T-helper 1 cell treated with Interleukin-12 subunit alpha and Interleukin-12 subunit beta and Interleukin-4 antibody, amounts not matched to agents 30 μg/mL and 1 μg/mL, for 36 hours (primary cell): ENCODE data around the gene GALNT10.

Experiments
- H3K27ac Mint-ChIP-seq: one replicate; pipeline ENCODE4 v1.8.0; 2021; ENCODE audit warnings: mild to moderate bottlenecking, mixed read lengths
- H3K27me3 Mint-ChIP-seq: one replicate; pipeline ENCODE4 v1.8.0; 2021; ENCODE audit warnings: low read depth, mixed read lengths
- H3K36me3 Mint-ChIP-seq: one replicate; pipeline ENCODE4 v1.8.0; 2021; ENCODE audit warnings: low read depth, mixed read lengths
- H3K4me1 Mint-ChIP-seq: one replicate; pipeline ENCODE4 v1.8.0; 2021; ENCODE audit warnings: low read depth, mixed read lengths
- H3K4me3 Mint-ChIP-seq: one replicate; pipeline ENCODE4 v1.8.0; 2021; ENCODE audit warnings: mild to moderate bottlenecking, moderate library complexity, mixed read lengths
- H3K9me3 Mint-ChIP-seq: one replicate; pipeline ENCODE4 v1.8.0; 2021; ENCODE audit warnings: mixed read lengths

The GALNT10 gene

DNA sequence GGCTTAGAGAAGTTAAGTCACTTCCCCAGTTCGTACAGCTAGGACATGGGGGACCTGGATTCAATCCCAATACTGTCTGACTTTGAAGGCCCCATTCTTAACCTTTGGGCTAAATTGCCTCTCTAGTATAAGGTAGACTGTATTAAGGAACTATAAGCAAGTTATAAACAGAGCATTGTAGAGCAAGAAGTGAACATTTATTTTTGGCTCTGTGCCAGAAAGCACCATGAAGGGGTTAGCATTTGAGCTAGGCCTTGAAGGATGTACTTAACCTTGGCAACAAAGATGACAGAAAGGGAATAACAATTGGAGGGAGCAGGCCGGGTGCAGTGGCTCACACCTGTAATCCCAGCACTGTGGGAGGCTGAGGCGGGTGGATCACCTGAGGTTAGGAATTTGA lies 32.8 kb downstream of the GALNT10 start:
- Mint-ChIP-seq H3K27me3 (no peaks in the 10 kb centered on the region), H3K27ac (no peak overlapping the region), H3K4me1 (peaks cover 56% of the 10 kb centered on the region), H3K36me3 (peaks cover 54% of the 10 kb centered on the region), H3K4me3 (no peak overlapping the region), H3K9me3 (peaks cover 26% of the 10 kb centered on the region)

DNA sequence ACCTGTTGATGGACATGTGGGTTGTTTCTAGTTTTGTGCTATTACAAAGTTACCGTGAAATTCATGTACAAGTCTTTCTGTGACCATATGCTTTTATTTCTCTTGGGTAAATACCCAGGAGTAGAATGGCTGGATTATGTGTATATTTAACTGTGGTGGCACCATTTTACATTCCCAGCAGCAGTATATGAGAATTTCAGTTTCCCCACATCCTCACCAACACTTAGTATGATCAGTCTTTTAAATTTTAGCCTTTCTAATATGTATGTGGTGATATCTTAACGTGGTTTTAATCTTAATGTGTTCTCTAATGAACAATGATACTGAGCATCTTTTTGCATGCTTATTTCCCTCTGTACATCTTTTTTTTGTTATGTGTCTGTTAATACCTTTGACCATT lies 36.6 kb downstream of the GALNT10 start:
- Mint-ChIP-seq H3K4me1 (peaks cover 46% of the 10 kb centered on the region), H3K36me3 (peaks cover 57% of the 10 kb centered on the region), H3K9me3 (peaks cover 29% of the 10 kb centered on the region), H3K27me3 (no peaks in the 10 kb centered on the region), H3K27ac (no peak overlapping the region), H3K4me3 (no peak overlapping the region)

DNA sequence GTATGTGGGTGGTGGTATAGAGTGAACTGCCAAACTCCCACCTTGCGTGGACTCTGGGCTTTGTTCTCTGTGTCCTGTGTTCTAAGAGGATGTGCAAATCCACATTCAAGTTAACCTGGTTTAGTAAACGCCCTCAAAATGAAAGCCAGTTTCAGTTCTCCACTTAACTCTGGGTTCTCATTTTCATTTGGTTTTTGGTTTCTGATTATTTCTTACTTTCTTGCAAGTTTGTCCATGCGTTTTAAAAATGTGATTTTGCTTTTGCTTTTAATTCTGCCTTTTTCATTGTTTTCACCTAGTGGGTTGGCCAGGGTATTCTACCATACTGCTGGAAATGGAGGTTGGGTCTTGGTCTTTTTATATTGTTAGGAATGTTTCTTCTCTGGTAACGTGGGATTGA lies 38.2 kb downstream of the GALNT10 start:
- Mint-ChIP-seq H3K4me1 (peaks cover 42% of the 10 kb centered on the region), H3K27ac (peak overlapping the region; percentile 83), H3K27me3 (no peaks in the 10 kb centered on the region), H3K9me3 (peaks cover 29% of the 10 kb centered on the region), H3K4me3 (peak overlapping the region; percentile 26), H3K36me3 (peaks cover 48% of the 10 kb centered on the region)

DNA sequence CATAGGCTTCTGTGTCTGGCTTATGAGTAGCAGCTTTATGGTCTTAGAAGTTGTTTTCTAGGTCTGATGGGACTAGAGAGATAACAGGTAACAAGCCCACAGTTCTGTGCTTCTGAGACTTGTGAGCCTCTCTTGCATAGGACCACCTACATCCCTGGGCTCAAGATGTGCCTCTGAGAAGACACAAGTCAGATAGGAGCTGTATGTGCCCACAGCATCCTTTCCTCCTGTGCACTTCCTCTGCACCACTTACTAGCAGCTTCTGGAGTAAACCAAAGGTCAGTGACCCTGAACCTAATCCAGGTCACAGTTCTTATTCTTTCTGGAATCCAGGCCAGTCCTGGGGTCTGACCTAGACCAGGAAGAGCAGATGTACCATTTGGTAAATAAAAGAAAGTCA lies 40.0 kb downstream of the GALNT10 start:
- Mint-ChIP-seq H3K9me3 (peaks cover 28% of the 10 kb centered on the region), H3K36me3 (peaks cover 45% of the 10 kb centered on the region), H3K27me3 (no peaks in the 10 kb centered on the region), H3K4me1 (peaks cover 50% of the 10 kb centered on the region), H3K4me3 (no peak overlapping the region), H3K27ac (no peak overlapping the region)

DNA sequence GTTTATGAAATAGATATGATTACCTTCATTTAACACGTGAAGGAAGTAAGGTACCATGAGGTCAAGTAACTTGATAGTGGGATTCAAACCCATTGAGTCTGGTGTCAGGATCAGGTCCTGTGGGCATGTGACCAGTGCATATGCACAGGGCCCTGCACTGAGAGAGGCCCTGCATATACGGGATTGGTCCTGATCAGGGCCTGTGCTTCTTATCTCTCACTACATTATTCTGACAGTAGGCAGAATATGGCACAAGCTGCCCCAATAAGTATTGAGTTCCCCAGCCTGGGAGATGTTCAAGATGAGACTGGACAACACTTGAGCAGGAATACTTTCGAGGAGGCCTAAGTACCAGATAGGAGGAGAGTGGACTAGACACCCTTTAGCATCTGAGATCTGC lies 44.0 kb downstream of the GALNT10 start:
- no peaks in the 10 kb centered on the region for H3K27me3 Mint-ChIP-seq
- no peak overlapping the region for H3K4me3 Mint-ChIP-seq
- peaks cover 14% of the 10 kb centered on the region for H3K36me3 Mint-ChIP-seq
- H3K27ac Mint-ChIP-seq: no peak overlapping the region
- peaks cover 55% of the 10 kb centered on the region for H3K4me1 Mint-ChIP-seq
- no peaks in the 10 kb centered on the region for H3K9me3 Mint-ChIP-seq

DNA sequence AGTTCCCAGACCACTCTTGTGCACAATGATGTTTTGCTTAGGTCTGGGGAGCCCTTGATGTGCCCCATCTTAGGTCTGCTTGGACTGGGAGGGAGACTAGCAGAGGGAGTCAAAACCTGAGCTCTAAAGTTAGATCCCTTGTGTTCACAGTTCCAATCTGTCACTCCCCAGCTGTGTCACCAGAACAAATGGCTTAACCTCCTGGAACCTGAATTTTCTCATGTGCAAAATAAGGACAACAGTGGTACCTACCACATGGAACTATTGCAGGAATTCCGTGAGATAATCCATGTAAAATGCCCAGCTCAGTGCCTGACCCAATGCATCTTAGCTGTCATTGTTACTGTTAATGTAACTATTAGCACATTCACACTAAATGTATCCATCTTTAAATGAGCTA lies 45.5 kb downstream of the GALNT10 start:
- H3K4me1 Mint-ChIP-seq: peaks cover 45% of the 10 kb centered on the region
- no peak overlapping the region for H3K27ac Mint-ChIP-seq
- H3K27me3 Mint-ChIP-seq: no peaks in the 10 kb centered on the region
- H3K4me3 Mint-ChIP-seq: no peak overlapping the region
- peaks cover 9% of the 10 kb centered on the region for H3K36me3 Mint-ChIP-seq
- no peaks in the 10 kb centered on the region for H3K9me3 Mint-ChIP-seq

DNA sequence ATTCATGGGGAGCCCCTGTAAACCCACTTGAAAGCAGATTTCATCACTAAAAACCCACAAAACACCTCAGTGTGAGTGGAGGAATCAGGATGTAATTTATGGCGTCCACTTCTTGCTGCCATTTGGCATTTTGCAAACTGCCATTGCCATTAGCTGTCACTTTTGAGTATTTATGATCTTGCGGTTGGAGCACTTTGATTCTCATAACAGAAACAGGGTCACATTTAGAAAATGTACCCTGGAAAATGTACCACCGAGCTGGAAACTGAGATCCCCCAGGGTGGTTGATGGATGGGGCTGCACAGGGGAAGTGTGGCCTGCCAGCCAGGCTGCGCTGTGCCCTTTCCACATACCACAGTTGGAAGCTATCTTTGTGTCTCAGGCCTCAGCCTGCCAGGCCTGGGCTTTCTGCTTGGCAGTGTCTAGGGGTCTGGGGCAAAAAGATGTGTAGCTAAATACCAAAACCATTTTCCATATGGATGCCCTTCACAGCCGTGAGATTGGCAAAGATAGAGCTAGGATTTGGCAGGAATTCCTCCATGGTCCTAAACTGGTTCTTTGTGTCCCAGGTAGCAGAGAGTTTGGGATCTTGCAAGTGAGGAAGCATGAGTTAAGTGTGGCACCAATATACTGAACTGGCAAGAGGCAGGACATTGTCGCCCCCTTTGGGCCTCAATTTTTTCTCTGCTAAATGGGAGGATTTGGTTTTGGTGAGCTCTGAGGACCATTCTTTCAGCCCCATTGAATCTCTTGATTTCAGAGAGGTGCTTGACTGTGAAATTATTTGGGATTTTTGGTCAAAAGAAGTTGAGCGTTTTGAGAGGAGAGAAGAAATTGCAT lies 46.2 kb downstream of the GALNT10 start:
- peak overlapping the region; percentile 9 for H3K4me3 Mint-ChIP-seq
- no peaks in the 10 kb centered on the region for H3K27me3 Mint-ChIP-seq
- no peaks in the 10 kb centered on the region for H3K9me3 Mint-ChIP-seq
- peaks cover 44% of the 10 kb centered on the region for H3K4me1 Mint-ChIP-seq
- no peak overlapping the region for H3K27ac Mint-ChIP-seq
- peaks cover 3% of the 10 kb centered on the region for H3K36me3 Mint-ChIP-seq

DNA sequence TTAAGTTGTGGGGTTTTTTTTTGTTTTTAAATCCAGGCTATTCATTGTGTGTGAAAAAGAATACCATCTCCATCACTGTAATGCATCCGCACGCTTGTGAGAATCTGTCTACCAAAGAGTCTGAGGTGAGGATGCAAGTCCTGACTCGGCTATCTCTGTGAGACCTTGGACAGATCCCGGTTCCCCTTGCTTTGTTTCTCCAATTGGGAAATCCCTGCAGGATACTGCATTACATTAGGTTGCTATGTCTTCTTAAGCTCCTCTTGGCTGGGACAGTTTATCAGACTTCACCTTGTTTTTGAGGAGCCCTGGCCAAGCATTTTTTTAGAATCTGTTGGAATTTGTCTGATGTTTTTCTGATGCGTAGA lies 46.8 kb downstream of the GALNT10 start:
- Mint-ChIP-seq H3K4me3 (no peak overlapping the region), H3K27me3 (no peaks in the 10 kb centered on the region), H3K36me3 (peaks cover 3% of the 10 kb centered on the region), H3K27ac (no peak overlapping the region), H3K4me1 (peaks cover 41% of the 10 kb centered on the region), H3K9me3 (no peaks in the 10 kb centered on the region)

DNA sequence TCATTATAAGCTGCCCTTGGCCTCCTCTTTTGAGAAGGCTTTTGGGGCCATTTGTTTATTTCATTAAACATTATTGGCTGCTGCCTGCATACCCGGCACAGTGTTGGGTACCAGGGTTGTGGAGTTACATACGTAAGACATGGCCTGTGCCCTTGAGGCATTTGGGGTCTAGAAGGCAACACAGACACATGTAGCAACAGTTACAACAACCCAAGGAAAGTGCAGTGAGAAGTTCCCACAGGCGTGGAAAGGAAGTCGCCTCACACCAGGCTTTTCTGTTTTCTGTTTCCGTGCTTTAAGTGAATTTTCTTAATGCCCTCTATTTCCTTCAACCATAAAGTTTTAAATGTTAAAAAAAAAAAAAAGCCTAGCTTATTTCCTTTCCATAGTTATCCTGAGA lies 47.4 kb downstream of the GALNT10 start:
- Mint-ChIP-seq H3K27ac (no peak overlapping the region), H3K4me1 (peaks cover 45% of the 10 kb centered on the region), H3K36me3 (peaks cover 4% of the 10 kb centered on the region), H3K27me3 (no peaks in the 10 kb centered on the region), H3K9me3 (no peaks in the 10 kb centered on the region), H3K4me3 (no peak overlapping the region)

DNA sequence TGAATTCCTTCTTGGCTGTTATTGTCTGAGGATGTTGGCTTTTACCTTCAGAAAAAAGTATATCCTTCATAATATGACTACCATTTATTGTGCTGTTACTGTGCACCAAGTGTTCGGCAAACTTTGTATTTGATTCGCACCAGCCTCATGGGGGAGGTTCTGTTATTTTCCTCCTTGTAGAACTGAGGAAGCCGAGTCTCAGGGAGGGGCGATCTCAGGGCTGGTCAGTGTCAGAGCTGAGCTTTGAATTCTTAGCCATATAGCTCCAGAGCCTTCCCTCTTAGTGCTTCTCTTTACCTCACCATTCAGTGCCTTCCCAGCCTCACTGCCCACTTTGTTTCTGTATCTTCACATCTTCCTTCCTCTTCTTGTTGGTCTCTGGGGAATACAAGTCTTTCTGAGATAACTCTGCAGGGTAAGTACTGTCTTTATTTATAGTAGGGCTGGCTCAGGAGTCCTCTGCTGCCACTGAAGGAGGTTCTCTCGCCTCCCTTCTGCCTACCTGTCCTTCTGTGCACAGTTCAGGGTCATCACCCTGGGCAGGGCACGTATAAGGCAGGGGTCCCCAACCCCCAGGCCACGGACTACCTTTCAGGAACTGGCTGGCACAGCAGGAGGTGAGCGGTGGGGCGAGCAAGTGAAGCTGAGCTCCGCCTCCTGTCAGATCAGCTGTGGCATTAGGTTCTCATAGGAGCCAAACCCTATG lies 48.4 kb downstream of the GALNT10 start:
- Mint-ChIP-seq H3K27ac (no peak overlapping the region), H3K4me3 (no peak overlapping the region), H3K9me3 (no peaks in the 10 kb centered on the region), H3K4me1 (peaks cover 46% of the 10 kb centered on the region), H3K27me3 (no peaks in the 10 kb centered on the region), H3K36me3 (peaks cover 6% of the 10 kb centered on the region)

DNA sequence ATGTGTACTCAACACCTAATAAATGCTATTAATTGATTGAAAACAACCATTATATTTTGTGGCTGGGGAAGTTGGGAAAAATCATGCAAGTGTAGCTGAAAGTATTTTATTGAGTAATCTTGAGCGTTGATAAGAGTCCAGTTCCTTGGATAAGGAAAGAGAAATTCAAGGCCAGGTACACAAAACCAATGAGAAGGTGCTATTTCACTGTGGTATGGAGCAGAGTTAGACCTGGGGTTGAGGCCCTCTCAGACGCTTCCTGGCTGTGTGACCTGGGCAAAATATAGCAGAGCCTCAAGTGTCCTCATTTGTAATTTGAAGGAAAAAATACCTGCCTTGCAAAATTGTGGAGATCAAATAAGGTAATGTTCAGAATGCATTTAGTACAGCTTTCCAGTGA lies 50.1 kb downstream of the GALNT10 start:
- Mint-ChIP-seq H3K27ac (no peak overlapping the region), H3K27me3 (no peaks in the 10 kb centered on the region), H3K9me3 (no peaks in the 10 kb centered on the region), H3K4me1 (peaks cover 43% of the 10 kb centered on the region), H3K36me3 (peaks cover 16% of the 10 kb centered on the region), H3K4me3 (no peak overlapping the region)

DNA sequence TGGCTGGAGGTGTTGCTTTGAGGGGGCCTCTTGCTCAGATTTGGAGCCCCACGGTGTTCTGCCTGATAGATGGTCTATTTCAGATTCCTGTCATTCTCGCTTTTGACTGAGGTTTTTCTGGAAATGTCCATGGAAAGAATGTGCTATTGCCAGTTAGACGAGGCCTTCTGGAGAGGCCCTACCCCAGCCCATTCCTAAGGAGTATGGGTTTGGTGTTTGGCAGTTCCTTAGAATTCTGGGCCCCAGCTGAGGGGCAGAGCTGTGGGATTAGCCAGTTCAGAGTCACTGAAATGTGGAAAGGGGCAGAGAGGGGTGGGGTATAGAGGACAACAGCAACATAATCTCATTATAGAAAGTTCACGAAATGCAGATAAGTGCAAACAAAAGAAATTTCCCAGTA lies 50.5 kb downstream of the GALNT10 start:
- no peaks in the 10 kb centered on the region for H3K9me3 Mint-ChIP-seq
- peaks cover 16% of the 10 kb centered on the region for H3K36me3 Mint-ChIP-seq
- no peak overlapping the region for H3K4me3 Mint-ChIP-seq
- H3K4me1 Mint-ChIP-seq: peaks cover 39% of the 10 kb centered on the region
- H3K27ac Mint-ChIP-seq: no peak overlapping the region
- no peaks in the 10 kb centered on the region for H3K27me3 Mint-ChIP-seq

DNA sequence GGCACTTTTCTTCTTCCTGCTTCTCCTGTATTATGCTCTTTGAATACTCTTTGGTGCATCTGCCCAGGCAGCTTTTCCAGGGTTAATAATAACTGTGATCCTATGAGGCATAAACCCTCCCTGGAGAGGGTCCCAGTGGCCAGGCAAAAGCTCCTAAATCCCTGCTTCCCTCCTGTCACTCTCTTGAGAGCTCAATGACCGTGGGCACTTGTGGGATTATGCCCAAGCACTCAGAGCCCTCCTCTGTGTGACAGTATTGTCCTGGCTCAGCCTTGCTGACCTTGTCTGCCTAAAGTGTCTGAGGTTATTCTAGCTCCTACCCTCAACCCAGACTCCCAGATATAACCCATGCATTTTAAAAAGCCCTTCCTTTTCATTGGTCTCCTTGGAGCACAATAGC lies 51.9 kb downstream of the GALNT10 start:
- Mint-ChIP-seq H3K36me3 (peaks cover 16% of the 10 kb centered on the region), H3K9me3 (no peaks in the 10 kb centered on the region), H3K4me3 (no peak overlapping the region), H3K4me1 (peaks cover 26% of the 10 kb centered on the region), H3K27me3 (no peaks in the 10 kb centered on the region), H3K27ac (no peak overlapping the region)

DNA sequence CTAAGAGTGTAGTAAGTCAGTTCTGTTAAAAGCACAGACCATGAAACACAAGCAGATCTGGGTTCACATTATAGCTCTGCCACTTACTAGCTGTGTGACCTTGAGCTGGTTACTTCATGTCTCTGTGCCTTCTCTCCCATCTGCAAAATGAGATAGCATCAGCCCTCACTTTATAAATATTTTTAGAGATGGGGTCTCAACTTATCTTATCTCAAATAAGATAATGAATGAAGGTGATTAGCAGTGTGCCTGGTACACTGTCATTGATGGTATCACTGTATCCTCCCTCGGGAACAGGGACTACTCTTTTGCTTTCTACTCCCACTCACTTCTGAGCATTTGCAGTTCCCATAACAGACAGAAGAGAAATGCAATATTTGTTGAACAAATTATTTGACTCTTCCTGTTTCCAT lies 52.4 kb downstream of the GALNT10 start:
- H3K4me3 Mint-ChIP-seq: no peak overlapping the region
- H3K36me3 Mint-ChIP-seq: peaks cover 16% of the 10 kb centered on the region
- no peaks in the 10 kb centered on the region for H3K9me3 Mint-ChIP-seq
- H3K27ac Mint-ChIP-seq: no peak overlapping the region
- no peaks in the 10 kb centered on the region for H3K27me3 Mint-ChIP-seq
- H3K4me1 Mint-ChIP-seq: peaks cover 26% of the 10 kb centered on the region

DNA sequence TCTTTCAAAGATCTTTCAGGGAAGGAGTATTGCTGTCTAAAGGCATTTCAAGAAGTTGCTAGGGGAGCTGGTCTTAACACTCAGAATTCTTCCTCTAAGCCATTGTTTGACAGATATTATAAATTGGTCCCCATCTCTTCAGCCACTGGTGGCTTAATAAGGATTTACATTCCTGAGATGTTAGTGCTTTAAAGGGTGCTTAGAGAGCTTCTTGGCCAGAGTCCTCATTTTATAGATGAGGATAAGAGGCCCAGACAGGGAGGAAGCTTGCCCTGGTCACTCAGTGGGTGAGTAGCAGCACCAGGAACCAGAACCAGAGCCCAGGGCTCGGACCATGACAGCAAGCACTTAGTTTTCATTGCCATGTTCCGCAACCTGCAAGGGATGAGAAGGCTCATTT lies 53.2 kb downstream of the GALNT10 start:
- Mint-ChIP-seq H3K36me3 (peaks cover 16% of the 10 kb centered on the region), H3K9me3 (no peaks in the 10 kb centered on the region)

More for the DNA sequence above, 53.2 kb downstream of the GALNT10 start:
- Mint-ChIP-seq H3K27ac (no peak overlapping the region), H3K27me3 (no peaks in the 10 kb centered on the region), H3K4me1 (peaks cover 26% of the 10 kb centered on the region), H3K4me3 (no peak overlapping the region)
